Ovary (tissue), 3 donors: Measurements from ENCODE around the gene IPP.

Experiments used
- EP300 ChIP-seq: sonication (generic); formaldehyde crosslinking; IDR thresholded peaks from one replicate; pipeline ENCODE4 v1.6.1; 2017; ENCODE audit warnings: antibody characterized with exemption
- POLR2A ChIP-seq: fragments of 450-650 bp; IDR thresholded peaks from one replicate; pipeline ENCODE4 v1.6.1; 2017; ENCODE audit warnings: antibody characterized with exemption, mild to moderate bottlenecking, moderate library complexity
- TF ChIP-seq, protein P1 (sequence below), 3 donors: fragments of 450-650 bp in 2 of 3; fragments of 200-600 bp in 1 of 3; IDR thresholded peaks; one replicate each; pipeline versions ENCODE4 v1.5.1 to v1.8.0; 2016 to 2022; ENCODE audit warnings: antibody characterized with exemption in 3 of 3, mild to moderate bottlenecking in 1 of 3
- donor health status: DM: no; HTN: no; CAD: no.

DNA sequence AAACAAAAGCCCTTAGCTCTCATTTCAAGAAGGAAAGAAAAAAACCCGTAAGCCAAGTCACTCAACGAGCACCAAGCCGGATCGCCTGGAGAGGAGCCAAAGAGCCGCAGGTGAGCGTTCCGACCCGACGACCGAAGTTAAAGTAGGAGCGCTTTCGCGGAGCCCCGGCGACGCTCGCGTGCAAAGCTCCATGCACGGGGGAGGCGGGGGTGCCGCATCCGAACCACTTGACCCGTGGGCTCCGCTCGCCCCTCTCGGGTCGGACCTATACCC is 64.5 kb downstream of the IPP start:
- TF ChIP-seq, protein P1, sequence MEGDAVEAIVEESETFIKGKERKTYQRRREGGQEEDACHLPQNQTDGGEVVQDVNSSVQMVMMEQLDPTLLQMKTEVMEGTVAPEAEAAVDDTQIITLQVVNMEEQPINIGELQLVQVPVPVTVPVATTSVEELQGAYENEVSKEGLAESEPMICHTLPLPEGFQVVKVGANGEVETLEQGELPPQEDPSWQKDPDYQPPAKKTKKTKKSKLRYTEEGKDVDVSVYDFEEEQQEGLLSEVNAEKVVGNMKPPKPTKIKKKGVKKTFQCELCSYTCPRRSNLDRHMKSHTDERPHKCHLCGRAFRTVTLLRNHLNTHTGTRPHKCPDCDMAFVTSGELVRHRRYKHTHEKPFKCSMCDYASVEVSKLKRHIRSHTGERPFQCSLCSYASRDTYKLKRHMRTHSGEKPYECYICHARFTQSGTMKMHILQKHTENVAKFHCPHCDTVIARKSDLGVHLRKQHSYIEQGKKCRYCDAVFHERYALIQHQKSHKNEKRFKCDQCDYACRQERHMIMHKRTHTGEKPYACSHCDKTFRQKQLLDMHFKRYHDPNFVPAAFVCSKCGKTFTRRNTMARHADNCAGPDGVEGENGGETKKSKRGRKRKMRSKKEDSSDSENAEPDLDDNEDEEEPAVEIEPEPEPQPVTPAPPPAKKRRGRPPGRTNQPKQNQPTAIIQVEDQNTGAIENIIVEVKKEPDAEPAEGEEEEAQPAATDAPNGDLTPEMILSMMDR (IDR thresholded peaks at IDR 0.05): no peak
- TF ChIP-seq POLR2A: no peak
- TF ChIP-seq EP300: no peak
